ENCODE measurements around the gene TBL1XR1.

TBL1XR1 gene

GRCh38 chr3:177212278-177212610, 15.0 kb upstream of the TBL1XR1 start:
- TF ChIP-seq CTCF (IDR thresholded peaks at IDR 0.05; ENCODE audit: low read depth, low read length, missing control alignments), result no peak
- DNase-seq, result no peak
- Histone ChIP-seq H3K36me3 (replicated peaks) (no peaks in the 10 kb centered on the region), H3K4me3 (ENCODE audit: low read depth, low read length) (no peak overlapping the region), H3K27me3 (replicated peaks) (no peaks in the 10 kb centered on the region), H3K27ac (no peak overlapping the region)
- in situ Hi-C loops (cut with HindIII; ENCODE audit: low pct_ligation_motif_present, low sequenced_read_pairs), result no loop called here

GRCh38 chr3:177211503-177212277, 14.4 kb upstream of the TBL1XR1 start:
- Histone ChIP-seq H3K27ac (no peak overlapping the region), H3K4me3 (ENCODE audit: low read depth, low read length) (no peak overlapping the region), H3K36me3 (replicated peaks) (no peaks in the 10 kb centered on the region), H3K27me3 (replicated peaks) (no peaks in the 10 kb centered on the region)
- in situ Hi-C loops (cut with HindIII; ENCODE audit: low pct_ligation_motif_present, low sequenced_read_pairs), result no loop called here
- no peak for TF ChIP-seq CTCF (IDR thresholded peaks at IDR 0.05; ENCODE audit: low read depth, low read length, missing control alignments)
- no peak for DNase-seq

GRCh38 chr3:177210744-177211502, 13.6 kb upstream of the TBL1XR1 start:
- TF ChIP-seq CTCF (IDR thresholded peaks at IDR 0.05; ENCODE audit: low read depth, low read length, missing control alignments), result no peak
- in situ Hi-C loops (cut with HindIII; ENCODE audit: low pct_ligation_motif_present, low sequenced_read_pairs), result no loop called here
- no peak overlapping the region for H3K27ac ChIP-seq
- H3K36me3 ChIP-seq (replicated peaks), result no peaks in the 10 kb centered on the region
- no peak for DNase-seq
- H3K4me3 ChIP-seq (ENCODE audit: low read depth, low read length), result no peak overlapping the region
- H3K27me3 ChIP-seq (replicated peaks), result no peaks in the 10 kb centered on the region

- no peak overlapping the region for H3K27ac ChIP-seq
- no peak for TF ChIP-seq CTCF (IDR thresholded peaks at IDR 0.05; ENCODE audit: low read depth, low read length, missing control alignments)
- H3K27me3 ChIP-seq (replicated peaks), result no peaks in the 10 kb centered on the region
- in situ Hi-C loops (cut with HindIII; ENCODE audit: low pct_ligation_motif_present, low sequenced_read_pairs), result no loop called here
- DNase-seq, result no peak
- no peaks in the 10 kb centered on the region for H3K36me3 ChIP-seq (replicated peaks)
- H3K4me3 ChIP-seq (ENCODE audit: low read depth, low read length), result no peak overlapping the region
Measured at GRCh38 chr3:177209509-177209908, 12.2 kb upstream of the TBL1XR1 start.

- Histone ChIP-seq H3K4me3 (ENCODE audit: low read depth, low read length) (no peak overlapping the region), H3K27me3 (replicated peaks) (no peaks in the 10 kb centered on the region), H3K36me3 (replicated peaks) (no peaks in the 10 kb centered on the region), H3K27ac (no peak overlapping the region)
- no peak for TF ChIP-seq CTCF (IDR thresholded peaks at IDR 0.05; ENCODE audit: low read depth, low read length, missing control alignments)
- in situ Hi-C loops (cut with HindIII; ENCODE audit: low pct_ligation_motif_present, low sequenced_read_pairs), result no loop called here
- no peak for DNase-seq
Measured at GRCh38 chr3:177208781-177209180, 11.5 kb upstream of the TBL1XR1 start.

All from brain microvascular endothelial cell (primary cell).